Sciatic nerve (tissue), 2 donors: Measurements from ENCODE around the gene TNFRSF12A. TPM values are rescaled to one million over a fixed set of nuclear protein-coding genes. Genes with fewer than 3 reads are reported as not detected.

Source experiments
- ATAC-seq: fragments of 200-7000 bp; cut with Tn5 transposase; one replicate; pipeline ENCODE4 v1.9.1; 2020; ENCODE audit warnings: mild to moderate bottlenecking, moderate library complexity
- DNase-seq: peaks from one replicate; pipeline ENCODE4 v3.0.0-alpha.2; 2020; ENCODE audit warnings: low spot score
- intact Hi-C: fragments of 100-400 bp; cut with DNase I; formaldehyde crosslinking; loops from one replicate; pipeline ENCODE4 v1.14.2; 2022
- total RNA-seq: library from RNA; stranded (reverse); fragmentation: NEBNext Ultra II Directional; extraction: Animal tissue kit (Norgen Biotek cat#: 25700); gene quantifications from one replicate; pipeline ENCODE4 v1.2.1, GENCODE V29; 2021
- donor health status: DM: no; HTN: no; CAD: no.
- donor health status: DM: no; HTN: no; CAD: no.

TNFRSF12A gene
- total RNA-seq, 1 donor from 2014 or later: 13.6 TPM

DNA sequence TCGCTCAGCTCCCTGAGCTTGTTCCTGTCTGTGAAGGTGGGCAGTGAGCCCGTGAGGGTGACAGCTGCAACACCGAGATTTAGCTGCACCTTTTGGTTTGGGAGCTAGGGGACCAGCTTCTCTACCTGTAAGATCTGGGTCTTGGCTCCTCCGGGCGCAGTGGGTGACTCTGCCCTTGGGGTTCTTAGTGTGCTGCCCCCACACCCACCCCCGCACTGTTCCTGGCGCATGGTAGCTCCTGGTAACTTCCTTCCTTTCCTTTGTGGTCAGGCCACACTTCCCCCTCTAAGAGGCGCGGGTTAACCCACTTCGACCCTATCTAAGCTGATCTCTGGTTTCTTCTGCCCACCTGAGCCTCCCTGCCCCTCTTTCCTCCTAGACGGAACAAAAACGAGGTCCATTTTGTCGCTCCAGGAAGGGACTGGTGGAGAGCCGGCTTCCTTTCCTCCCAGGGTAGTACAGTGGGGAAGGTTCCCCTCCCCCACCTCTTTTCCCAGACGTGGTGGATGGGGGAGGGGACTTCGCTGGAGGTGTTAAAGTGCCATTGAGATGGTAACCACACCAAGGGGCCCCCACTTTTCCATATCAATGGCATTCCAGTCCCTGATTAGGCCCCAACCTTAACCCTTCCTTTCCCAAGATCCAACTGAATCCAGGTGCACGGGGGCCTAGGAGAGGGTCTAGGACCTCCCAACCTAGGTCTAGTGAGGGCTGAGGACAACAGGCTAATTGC lies 12.0 kb upstream of the TNFRSF12A start:
- intact Hi-C loops: no loop called here
- no peak for ATAC-seq
- DNase-seq: no peak

DNA sequence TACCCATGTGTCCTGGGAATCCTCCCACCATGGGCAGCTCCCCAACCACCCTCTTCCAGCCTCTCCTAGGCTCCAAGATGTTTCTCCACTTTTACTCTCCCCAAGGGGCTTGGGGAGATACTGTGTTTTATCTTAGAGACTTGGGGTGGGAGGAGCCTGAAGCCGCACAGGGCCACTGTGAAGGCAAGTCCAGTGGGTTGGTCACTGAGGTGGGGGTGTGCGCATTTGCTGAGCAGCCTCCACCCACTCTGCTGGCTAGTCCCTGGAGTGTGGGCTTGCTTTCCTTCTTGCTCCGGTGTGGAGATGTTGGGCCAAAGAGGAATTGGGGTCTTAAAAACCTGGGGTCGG lies 11.5 kb upstream of the TNFRSF12A start:
- DNase-seq (no peak), ATAC-seq (no peak)
- intact Hi-C loops: no loop called here

DNA sequence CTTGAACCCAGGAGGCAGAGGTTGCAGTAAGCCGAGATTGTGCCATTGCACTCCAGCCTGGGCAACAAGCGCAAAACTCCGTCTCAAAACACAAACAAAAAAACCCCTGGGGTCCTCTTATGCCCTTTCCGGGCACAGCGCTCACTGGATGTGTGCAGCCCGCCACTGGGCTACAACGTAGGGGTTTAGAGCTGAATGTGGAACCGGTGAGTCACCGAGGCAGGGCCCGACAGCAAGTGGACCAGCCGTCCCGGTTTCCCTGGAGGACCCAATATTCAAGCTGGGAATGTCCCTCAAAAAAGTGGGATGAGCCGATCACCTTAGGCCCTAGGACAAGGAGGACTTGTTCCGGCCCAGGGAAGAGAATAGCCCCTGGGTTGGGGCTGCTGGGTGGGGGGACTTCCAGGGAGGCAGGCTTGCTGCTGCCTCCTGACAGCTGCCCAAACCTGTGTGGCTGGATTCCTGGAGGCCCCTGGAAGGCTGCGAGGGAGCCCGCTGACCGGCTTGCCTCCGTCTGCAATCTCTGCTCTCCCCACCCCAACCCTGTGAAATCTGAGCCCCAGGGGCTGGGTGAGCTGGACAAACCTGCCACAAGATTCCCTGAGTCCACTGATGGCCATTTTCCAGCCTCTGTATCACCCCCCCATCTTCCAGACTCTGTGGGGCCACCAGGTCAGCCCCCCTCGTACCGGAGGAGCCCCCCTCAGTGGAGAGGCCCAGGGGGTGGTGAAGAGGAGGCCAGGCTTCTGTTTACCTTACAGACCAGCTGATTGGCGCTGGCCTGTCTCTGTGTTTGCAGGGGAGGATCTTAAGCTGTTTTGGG lies 10.4 kb upstream of the TNFRSF12A start:
- DNase-seq (no peak), ATAC-seq (no peak)
- intact Hi-C loops: no loop called here

DNA sequence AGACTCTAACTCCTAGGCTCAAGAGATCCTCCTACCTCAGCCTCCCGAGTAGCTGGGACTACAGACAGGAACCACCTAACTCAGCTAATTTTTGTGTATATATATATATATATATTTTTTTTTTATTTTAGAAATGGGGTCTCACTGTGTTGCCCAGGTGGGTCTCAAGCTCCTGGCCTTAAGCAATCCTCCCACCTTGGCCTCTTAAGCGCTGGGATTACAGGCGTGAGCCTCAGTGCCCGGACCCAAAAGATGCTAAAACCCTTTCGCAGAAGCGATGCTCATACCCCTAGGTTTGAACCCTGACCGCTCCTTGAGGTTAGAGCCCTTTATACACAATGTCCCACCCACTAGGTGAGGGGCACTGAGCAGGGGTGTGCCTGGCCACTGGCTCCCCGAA lies 9.7 kb upstream of the TNFRSF12A start:
- intact Hi-C loops: no loop called here
- no peak for DNase-seq
- ATAC-seq: no peak

DNA sequence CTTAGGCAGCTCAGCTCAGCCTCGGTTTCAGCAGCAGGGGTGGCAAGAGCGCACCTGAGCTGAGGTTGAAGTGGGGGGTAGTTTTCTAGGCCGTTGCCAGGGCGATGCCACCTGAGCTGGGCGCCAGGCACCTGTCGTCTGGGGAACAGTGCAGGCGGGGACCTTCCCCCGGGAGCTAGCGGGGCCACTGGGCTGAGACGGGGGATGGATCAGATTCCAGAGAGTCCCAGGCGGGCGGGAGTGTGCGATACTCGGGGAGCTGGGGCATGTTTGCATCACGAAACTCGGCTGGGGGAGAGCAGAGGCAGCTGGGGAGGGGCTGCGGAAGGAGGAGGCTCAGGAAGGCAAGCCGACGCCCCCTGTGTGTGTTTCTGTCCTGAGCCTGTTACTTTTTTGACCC lies 7.9 kb upstream of the TNFRSF12A start:
- intact Hi-C loops: no loop called here
- no peak for DNase-seq
- ATAC-seq: no peak

DNA sequence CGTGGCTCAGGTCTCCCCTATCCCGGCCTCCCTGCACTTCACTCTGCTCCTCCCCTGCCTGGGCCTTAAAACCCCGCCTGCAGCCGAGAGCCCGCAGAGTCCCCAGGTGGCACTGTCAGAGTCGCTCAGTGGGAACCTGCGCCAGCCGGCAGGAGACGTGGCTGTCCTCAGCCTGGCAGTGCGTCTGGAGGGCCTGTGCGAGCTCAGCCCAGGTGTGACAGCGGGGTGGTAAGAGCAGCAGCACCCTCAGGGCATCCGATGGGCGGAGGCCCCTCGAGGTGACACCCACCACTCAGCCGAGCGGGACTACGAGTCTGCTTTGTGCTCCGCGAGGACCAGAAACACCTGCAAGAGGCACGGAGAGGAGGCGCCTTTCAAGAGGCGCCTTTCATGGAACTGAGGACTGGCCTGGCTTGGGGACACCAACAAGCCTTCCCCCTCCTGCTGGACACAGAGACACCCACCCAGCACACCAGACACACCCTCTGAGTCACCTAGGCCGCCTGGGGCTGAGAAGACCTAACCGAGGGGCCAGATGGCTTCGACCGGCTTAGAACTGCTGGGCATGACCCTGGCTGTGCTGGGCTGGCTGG lies 7.2 kb upstream of the TNFRSF12A start, which contains the start of gene CLDN9:
Gene CLDN9 (plus strand): TSS at position 96 of the 593 bp plus-strand sequence. CDS start 440 bp downstream, at position 536.
- ATAC-seq (no peak), DNase-seq (no peak)
- intact Hi-C loops: no loop called here

DNA sequence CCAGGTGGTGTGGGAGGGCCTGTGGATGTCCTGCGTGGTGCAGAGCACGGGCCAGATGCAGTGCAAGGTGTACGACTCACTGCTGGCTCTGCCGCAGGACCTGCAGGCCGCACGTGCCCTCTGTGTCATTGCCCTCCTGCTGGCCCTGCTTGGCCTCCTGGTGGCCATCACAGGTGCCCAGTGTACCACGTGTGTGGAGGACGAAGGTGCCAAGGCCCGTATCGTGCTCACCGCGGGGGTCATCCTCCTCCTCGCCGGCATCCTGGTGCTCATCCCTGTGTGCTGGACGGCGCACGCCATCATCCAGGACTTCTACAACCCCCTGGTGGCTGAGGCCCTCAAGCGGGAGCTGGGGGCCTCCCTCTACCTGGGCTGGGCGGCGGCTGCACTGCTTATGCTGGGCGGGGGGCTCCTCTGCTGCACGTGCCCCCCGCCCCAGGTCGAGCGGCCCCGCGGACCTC lies 6.6 kb upstream of the TNFRSF12A start:
- intact Hi-C loops: no loop called here
- no peak for ATAC-seq

DNA sequence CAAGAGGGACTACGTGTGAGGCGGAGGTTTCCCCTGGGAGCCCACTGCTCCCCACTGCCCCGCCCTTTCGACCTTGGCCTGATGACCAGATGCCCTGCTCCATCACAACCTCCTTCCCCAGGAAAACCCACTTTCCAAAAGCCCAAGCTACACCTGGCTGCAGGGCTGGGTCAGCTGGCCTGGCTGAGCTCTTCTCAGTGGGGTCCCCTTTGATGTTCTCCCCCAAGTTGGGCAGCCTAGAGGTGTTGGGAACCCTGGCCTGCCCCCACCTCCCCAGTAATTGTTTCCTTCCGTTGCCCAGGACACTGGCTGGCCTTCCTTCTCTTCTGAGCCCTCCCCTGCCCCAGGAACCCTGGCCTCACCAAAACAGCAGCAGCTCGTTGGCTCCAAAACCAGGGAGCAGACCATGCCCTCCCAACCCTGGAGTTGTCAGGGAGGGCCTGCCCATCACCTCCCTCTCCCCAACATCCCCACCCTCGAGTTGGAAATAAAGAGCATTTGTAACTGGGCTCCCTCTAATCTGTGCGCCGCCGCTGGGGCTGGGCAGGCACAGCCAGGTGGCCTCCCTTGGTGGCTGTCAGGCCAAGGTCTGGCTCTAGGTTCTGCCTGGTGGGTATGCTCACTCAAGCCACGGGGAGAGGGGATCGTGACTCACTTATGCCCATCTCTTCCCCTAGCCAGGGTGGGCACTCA lies 6.0 kb upstream of the TNFRSF12A start:
- intact Hi-C loops: no loop called here
- no peak for DNase-seq
- no peak for ATAC-seq

More for the DNA sequence above, 6.6 kb upstream of the TNFRSF12A start:
- no peak for DNase-seq

DNA sequence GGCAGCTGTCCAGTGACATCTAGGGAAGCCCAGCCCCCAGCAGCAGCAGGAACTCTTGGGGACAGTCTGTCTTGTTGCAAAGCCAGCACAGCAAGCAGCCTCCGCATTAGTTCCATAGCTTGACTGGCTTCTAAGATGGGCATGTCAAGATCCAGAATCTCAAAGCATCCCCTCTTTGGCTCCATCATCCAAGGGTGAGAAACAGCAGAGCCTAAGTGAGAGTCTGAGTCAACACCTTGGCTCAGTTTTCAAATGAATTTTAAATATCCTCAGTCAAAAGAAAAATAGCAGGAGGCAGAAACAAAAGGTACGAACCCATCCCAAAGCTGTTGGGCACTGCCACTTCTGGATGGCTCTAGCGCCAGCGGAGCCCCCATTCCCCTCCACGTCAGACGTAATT lies 5.2 kb upstream of the TNFRSF12A start:
- DNase-seq (no peak), ATAC-seq (no peak)
- intact Hi-C loops: no loop called here

DNA sequence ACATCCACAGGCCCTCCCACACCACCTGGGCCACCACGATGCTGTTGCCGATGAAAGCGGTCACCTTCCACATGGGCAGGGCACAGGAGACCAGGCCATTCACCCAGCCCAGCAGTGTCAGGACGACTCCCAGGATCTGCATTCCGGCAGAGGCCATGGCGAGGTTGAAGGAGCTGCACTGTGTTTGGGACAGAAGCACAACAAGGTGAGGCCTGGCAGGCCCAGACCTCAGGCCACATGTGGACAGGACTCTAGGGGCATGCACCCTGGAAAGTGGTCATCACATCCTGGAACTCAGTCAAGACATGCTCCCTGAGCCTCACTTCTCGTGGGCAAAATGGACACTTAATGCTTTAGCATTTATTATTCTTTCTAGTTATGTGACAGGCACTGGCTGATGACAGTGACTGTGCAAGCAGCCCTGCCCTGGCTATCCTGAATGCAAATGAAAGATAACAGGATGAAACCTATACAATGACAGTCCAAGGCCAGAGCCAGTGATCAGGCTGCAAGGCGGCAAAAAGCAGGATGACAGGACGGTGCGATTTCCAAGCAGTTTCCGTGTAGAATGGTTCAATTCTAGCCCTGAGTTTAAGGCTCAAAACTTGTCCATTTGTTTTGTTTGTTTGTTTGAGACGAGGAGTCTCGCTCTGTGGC lies 4.2 kb upstream of the TNFRSF12A start:
- intact Hi-C loops: no loop called here
- ATAC-seq (no peak), DNase-seq (no peak)

DNA sequence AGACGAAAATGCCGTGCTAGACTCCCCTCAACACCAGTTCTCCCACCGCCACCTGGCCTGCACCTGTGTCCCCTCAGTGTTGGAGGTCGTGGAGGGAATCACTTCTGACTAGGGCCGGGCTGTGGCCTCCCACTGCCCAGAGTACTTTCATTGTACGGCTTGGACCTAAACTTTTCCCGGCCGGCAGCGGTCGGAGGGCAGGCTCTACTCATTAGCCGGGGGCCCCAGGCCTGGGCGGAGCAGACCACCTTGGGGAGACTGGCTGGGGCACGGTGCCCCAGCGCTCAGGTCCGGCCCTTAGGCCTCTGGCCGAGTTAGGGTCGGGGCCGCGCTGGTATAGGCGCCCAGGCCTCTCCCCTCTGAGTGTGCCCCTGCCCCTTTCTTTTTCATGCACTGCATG lies 2.8 kb upstream of the TNFRSF12A start:
- DNase-seq (no peak), ATAC-seq (no peak)
- intact Hi-C loops: no loop called here

DNA sequence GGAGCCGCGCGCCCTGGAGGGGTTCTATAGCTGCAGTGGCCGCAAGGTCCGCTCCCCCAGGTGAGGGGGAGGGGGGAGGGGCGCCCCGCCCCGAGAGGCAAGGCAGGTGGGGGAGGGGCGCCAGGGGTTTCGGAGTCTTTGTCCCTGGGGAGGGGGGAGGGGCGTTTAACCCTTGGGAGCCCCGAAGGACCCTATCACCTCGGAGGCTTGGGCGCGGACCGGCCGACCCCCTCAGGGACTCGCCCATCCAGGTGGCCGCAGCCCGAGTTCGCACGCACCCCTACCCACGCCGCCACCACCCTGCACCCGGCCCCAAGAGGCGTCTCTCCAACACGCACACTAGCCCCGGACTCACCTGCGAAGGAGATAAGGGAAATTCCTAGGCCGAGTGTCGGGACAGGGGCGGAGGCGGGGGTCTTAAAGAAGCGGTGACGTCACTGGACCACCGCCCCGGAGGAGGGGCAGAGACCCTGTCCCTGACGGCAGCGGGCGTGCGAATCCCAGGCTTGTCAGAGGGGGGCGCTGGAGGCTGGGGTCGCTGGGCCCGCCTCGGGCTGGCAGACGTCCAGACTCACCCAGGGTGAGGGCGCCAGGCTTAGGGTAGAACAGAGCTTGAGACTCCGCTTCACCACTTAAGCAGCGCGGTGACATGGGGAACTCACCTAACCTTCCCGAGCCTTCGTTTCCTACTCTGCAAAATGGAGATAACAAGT lies 2.2 kb upstream of the TNFRSF12A start, which contains the start of gene CLDN6:
Gene CLDN6 (minus strand): TSS at position 390 of the 713 bp plus-strand sequence. CDS start 2,162 bp downstream, outside the sequence.
- ATAC-seq: no peak
- no peak for DNase-seq
- intact Hi-C loops: no loop called here

DNA sequence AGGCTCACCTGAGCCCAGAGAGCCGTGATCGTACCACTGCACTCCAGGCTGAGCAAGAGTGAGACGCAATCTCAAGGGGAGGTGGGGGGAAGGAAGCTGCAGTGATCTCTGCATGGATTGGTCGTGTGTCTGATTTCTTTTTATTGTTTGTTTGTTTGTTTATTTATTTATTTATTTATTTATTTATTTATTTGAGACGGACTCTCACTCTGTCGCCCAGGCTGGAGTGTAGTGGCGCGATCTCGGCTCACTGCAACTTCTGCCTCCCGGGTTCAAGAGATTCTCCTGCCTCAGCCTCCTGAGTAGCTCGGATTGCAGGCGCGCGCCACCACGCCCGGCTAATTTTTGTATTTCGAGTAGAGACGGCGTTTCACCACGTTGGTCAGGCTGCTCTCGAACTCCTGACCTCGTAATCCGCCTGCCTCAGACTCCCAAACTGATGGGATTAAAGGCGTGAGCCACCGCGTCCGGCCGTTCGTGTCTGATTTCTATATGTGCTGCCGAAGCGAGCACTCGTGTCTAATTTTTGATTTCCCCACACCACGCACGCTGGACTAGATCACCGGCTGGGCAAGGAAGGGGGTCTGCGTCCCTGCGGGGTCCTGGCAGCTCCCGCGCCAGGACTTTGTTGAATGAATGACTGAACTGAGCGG lies 448 bp upstream of the TNFRSF12A start:
- ATAC-seq: no peak
- intact Hi-C loops: no loop called here
- no peak for DNase-seq

DNA sequence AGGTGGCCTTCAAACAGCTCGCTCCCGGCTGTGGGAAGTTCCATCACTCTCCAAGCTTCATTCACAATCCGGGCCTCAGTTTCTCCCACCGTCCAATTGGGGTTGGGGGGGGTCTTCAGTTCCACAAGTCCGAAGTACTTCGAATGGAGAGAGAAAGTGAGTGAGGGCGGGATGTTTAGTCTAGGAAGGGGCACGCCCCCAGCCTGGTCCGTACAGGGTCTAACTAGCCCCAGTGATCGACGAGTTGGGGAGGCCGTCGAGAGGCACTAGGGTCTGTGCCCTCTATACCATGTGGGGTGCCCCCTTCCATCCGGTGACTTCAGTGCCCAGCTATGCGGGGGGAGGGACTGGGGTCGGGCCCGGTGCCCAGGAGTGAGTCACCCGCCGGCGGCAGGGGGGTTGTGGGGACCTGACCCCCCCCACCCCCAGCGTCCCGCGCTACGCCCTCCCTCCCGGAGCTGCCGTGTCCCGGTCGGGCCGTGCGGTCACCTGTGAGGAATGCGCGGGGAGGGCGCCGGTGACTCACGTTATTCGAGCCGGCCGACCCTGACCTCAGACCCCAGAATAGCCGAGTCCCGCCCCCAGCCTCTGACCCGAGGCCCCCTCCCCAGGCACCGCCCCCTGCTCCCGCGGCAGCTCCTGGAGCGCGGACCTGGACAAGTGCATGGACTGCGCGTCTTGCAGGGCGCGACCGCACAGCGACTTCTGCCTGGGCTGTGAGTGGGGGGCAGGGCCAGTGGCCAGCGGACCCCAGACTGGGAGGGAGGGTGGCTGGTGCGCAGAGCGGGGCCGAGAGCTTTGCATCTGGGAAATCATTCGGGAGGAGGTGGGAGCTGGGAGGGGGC lies 658 bp downstream of the TNFRSF12A start:
- DNase-seq (peak; percentile 88), ATAC-seq (peak; percentile 8)
- intact Hi-C loops: no loop called here

DNA sequence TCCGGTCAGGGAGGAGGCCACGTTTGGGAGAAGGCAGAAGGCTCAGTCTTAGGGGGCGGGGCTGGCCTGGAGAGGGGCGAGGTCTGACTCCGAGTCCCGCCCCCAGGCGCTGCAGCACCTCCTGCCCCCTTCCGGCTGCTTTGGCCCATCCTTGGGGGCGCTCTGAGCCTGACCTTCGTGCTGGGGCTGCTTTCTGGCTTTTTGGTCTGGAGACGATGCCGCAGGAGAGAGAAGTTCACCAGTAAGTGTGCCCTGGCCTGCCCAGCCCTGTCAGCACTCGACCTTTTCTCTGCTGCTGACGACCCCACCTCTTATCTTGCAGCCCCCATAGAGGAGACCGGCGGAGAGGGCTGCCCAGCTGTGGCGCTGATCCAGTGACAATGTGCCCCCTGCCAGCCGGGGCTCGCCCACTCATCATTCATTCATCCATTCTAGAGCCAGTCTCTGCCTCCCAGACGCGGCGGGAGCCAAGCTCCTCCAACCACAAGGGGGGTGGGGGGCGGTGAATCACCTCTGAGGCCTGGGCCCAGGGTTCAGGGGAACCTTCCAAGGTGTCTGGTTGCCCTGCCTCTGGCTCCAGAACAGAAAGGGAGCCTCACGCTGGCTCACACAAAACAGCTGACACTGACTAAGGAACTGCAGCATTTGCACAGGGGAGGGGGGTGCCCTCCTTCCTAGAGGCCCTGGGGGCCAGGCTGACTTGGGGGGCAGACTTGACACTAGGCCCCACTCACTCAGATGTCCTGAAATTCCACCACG lies 1.5 kb downstream of the TNFRSF12A start:
- intact Hi-C loops: no loop called here
- ATAC-seq: peak; percentile 44
- DNase-seq: peak; percentile 88

DNA sequence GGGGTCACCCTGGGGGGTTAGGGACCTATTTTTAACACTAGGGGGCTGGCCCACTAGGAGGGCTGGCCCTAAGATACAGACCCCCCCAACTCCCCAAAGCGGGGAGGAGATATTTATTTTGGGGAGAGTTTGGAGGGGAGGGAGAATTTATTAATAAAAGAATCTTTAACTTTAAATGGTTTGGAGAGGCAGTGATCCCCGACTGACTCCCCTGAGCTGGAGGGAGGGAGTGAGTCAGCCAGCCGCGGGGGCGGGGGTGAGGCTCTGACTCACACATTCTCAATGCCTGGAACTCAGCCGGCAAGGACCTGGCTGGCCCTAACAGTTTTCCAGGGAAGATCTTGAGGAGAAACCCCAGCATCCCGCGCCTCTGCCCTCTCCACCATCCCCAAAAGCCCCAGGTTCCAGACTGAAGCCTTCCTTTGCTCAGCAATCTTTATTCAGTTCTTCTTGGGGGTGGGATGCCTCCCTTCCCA lies 2.1 kb downstream of the TNFRSF12A start:
- peak; percentile 93 for DNase-seq
- intact Hi-C loops: no loop called here
- ATAC-seq: peak; percentile 79
